CD4-positive, alpha-beta T cell treated with Interleukin-12 subunit alpha and Interleukin-12 subunit beta, for 1 hour (primary cell): ENCODE data around the gene STAMBPL1.
"Not testable (repeated sequence)": the region's sequence is repeated elsewhere in the genome, so short reads cannot be mapped to it uniquely, and the experiment has no call there.

Source experiments
- DNase-seq: peaks from one replicate; pipeline ENCODE4 v3.0.0-alpha.2; 2020

Gene STAMBPL1

DNA sequence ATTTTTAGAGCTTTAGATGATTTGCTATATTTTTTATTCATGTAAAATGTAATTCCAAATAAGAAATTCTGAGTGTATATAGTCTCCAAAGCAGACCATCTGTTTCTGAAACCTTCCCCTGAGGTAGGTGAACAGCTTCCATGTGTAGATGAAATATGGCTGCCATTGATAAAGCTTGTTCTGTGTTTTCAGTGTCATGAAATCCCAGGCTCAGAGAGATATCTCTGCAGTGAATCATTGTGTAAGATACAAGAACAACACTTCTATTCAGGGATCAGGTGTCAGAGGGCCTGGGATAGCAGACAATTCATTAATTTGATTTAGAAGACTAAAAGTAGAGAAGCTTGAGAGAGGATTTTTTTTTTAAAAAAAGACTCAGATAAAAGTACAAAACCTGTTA, 43.5 kb downstream of the STAMBPL1 start:
- no peak for DNase-seq

DNA sequence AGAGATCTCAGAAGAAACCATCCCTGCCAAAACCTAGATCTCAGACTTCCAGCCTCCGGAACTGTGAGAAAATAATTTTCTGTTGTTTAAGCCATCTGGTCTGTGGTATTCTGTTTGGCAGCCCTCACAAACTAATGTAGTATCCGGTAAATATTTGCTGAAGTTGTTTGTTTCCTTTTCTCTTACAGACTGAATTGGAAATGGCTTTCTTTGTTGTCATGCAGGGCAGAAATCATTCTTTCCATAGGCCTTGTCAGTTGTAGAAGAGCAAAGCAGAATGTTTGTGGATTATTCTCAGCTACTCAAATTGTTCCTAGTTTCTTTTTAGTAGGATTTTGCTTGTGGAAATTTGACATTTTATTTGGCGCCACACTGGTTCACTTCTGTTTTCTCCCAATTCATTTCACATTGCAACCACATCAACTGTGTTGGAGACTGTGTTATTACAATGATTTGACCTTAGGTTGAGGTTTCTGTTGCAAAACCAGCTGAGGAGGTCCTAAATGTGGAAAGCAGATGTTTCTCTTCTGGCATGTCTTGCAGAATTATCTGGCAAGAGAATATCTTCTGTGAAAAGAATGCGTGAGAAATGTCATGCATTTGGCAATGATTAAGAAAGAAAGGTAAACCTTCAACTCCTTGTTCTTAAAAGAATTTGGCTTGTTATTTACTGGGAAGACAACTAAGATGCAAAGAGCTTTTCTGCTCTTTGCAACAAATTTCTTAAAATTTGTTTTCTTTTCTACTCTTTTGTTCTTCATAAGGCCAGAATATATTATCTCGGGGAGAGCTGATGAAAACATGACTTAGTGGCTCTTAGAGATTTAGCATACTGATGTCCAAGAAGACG, 46.7 kb downstream of the STAMBPL1 start:
- DNase-seq, result no peak

DNA sequence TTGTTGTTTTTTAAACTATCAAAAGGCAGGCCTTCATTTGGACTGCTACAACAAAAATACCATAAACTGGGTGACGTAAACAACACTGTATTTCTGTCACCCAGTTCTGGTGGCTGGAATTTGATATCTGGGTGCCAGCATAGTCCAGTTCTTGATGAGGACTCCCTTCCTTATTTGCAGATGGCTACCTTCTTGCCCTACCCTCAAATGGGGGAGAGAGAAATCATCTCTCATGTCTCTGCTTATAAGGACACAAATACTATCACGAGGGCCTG, 47.3 kb downstream of the STAMBPL1 start:
- DNase-seq, result no peak

DNA sequence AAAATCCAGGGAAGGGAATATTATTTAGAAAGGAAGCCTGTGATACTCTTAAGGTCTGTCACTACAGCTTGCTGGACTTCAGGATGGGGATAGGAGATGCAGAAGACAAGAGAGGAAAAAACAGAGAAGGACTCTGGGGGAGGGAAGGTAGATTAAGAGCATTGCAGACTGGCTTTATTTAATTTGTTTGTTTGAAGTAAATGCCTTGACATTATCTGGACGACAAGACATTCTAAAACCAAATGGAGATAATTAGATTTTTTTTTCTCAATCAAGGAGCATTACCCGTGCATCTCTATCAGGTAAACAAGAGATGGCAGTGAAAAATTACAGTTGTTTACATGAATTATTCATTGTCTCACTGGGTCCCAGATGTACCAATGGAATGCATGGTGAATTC, 48.2 kb downstream of the STAMBPL1 start:
- DNase-seq, result no peak

DNA sequence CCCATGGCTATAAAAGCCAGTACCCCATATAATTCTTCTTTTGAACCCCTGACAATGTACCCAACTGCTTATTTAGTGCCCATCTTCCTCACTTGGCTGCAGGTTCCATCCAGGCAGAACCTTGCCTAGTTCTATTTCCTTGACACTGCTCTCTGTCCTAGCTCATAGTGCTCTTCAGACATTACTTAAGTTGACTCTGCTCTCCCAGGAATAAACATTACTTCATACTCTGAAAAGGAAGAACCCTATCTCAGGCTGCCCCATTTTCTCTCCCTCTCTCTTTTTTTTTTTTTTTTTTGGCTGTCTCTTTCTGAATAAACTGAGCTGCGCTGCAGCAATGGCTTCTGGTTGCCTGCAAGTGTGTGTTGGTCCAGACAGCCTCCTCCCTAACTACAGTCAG, 51.5 kb downstream of the STAMBPL1 start:
- DNase-seq, result no peak

DNA sequence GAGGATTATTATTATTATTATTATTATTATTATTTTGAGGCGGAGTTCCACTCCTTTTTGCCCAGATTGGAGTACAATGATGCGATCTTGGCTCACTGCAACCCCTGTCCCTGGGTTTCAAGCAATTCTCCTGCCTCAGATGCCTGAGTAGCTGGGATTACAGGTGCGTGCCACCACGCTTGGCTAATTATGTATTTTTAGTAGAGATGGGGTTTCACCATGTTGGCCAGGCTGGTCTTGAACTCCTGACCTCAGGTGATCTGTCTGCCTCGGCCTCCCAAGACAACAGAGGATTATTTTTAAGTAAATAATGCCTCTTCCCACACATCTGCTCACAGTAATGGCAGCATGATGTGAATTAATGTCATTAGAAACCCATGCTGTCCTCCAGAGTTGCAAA, 52.0 kb downstream of the STAMBPL1 start:
- not testable (repeated sequence) for DNase-seq

DNA sequence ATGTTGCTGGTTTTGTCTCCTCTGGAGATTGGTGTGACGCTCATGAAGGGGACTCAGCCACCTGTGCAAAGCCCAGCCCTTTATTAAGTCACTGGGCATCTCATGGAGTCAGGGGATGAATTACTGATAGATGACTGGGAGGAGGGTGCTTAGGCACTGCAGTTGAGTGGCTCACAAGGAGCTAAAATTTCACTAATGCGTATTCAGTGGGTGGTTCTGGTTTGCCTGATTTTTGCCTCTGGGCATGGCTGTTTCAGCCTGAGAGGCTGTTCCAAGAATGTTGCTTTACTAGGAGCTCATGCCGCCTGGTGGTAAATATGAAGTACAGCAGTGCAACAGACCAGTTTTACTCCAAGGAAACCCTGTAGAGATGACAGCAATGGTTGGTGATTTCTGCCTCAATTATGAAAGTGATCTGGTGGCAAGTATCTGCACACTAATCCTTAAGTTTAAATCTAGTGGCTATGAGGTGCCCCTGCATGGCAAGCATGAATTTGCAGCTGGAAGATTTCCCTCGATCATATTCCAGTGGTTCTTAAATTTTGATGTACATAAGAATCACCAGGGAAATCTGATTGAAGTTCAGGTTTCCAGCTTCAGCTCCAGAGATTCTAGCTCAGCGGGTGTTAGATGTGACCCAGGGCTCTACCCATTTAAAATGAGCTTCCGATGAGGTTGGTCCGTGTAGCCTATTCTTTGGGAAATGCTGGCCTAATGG, 52.7 kb downstream of the STAMBPL1 start:
- DNase-seq, result peak; percentile 62

DNA sequence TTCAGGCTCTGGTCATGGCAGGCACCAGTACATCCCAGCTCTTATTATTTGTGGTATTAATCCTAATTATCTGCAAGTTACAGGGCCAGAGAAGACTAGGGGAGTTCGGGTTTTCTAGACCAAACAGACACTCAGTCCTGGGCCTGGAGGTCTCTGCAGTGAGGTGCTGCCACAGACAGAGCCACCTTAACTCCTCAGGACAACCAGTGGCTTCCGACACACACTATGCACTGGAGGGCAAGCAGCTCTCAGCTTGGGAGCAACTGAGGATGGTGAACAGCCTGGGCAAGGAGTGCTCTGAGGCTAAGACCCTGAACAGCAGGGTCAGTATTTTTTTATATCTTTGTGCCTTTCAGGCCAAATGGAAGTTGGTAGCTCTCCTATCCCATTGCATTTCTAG, 53.5 kb downstream of the STAMBPL1 start:
- DNase-seq, result no peak

DNA sequence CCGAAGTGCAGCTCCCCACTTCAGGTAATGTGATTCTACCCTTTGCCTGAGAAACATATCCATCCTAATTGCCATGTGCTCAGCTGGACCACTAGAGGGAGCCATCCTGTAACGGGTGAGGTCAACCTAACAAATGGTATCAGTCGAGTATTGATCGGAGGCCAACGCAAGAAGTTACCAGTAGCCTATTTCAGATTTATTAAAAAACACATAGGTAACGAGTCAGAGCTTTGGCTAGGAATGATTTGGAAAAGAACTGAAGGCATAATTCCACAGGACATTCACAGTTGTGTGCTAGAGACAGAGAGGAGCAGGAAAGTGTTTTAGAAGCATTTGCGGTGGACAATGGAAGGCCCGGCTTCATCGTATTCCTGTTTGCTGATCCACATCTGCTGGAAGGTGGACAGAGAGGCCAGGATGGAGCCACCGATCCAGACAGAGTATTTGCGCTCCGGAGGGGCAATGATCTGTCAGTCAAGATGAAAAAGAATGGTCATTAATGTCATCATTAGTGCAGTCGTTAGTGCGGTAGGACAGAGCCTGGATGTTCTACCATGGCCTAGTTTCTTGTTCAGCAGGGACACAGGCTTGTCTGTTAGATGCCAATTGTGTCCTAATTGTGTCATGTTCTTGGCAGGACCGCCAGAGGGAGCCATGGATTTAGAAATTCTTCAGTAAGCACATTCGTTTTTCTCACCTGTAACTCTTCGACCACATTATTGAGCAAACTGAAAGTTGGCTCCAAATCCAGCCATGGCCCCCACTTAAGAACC, 55.0 kb downstream of the STAMBPL1 start:
- DNase-seq, result peak; percentile 84

DNA sequence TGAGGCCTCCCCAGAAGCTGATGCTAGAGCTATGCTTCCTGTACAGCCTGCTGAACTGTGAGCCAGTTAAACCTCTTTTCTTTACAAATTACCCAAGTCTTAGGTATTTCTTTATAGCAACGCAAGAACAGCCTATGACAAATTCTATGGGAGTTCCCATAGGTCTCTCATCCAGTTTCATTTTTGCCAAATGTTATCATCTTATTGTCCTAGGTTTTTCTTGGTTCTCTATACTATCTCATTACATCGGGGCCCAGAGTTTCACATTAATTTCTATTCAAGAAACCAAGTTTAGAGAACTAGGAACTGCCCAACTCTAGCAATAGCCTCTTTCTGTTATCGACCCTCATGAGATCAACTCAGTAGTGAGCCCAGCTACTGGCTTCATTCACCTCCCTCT, 56.6 kb downstream of the STAMBPL1 start:
- no peak for DNase-seq

DNA sequence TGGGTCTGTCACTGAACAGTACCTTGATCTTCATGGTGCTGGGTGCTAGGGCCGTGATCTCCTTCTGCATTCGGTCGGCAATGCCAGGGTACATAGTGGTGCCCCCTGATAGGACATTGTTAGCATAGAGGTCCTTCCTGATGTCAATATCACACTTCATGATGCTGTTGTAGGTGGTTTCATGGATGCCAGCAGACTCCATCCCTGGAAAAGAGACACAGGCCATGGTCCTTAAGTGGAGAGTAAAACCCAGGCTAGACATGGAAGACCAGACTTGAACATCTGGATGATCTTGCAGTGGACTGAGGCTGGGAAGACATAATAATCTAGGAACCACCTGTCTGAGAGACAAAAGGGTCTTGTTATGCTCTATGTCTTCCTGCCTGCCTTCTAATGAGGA, 58.0 kb downstream of the STAMBPL1 start:
- DNase-seq, result no peak

DNA sequence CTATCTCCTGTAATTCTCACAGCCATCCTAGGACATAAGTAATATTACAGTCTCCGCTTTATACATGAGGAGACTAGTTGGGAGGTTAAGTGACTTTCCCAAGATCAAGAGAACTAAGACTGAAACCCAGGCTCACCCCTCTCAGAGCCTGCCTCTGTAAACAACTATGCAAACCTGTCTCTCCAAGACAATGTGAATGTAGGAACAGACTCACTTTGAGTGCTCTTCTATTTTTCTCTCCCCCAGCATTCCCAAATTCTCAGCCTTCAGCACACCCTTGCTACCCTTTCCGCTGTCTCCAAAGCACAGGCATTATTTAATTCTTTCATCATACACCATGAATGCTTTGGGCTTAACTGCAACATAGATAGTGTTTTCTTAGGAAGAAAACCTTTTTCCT, 58.9 kb downstream of the STAMBPL1 start:
- DNase-seq, result no peak

DNA sequence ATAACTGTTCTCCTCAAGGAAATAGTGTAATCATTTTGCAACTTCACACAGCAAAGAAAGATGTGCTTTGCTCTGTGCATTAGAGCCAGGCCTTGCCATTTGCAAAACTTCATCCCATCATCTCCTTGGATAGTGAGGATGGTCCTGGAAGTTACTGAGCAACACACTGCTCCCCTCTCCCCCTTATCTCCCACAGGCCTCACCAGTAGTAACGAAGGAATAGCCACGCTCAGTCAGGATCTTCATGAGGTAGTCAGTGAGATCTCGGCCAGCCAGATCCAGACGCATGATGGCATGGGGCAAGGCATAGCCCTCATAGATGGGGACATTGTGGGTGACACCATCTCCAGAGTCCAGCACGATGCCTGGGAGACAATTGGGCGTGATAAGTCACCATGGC, 61.0 kb downstream of the STAMBPL1 start:
- no peak for DNase-seq

DNA sequence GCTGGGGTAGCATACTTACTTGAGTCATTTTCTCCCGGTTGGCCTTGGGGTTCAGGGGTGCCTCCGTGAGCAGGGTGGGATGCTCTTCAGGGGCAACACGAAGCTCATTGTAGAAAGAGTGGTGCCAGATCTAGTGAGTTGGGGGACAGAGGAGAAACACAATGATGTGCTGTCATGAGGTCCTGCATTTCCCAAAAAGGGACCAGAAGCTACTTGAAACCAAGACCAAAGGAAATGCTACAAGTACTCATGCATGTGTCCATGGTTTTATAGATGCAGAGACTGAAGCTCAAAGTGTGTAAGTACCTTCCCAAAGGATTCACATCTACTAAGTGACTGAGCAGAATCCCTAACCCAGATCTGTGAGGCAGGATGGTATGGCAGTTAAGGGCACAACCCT, 63.7 kb downstream of the STAMBPL1 start:
- DNase-seq, result no peak

DNA sequence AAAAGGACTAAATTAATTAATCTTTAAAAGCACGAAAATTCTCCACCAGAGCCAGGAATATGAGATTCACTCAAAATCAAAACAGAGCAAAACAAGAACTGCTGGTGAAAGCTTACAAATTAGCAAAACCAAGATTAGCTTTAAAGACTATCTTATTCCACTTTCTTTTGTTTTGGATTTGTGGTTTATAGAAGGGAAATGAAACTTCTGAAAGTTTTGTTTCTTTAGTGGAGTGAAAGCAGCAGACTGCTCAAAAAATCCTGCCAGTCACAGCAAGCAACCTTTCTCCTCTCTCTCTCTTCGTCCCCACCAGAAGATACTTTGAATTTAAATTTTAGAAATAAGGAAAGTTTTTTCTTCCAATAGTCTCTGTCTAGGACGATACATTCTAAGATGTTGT, 64.8 kb downstream of the STAMBPL1 start:
- DNase-seq, result no peak

DNA sequence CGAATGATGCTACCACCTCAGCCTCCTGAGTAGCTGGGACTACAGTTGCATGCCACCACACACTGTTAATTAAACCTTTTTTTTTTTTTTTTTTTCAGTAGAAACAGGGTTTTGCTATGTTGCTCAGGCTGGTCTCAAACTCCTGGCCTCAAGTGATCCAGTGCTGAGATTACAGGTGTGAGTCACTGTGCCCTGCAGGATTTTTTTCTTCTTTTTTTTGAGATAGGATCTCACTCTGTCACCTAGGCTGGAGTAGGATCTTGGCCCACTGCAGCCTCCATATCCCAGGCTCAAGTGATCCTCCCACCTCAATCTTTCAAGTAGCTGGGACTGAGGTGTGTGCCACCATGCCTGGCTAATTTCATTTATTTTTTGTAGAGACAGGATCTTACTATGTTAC, 66.2 kb downstream of the STAMBPL1 start:
- no peak for DNase-seq

DNA sequence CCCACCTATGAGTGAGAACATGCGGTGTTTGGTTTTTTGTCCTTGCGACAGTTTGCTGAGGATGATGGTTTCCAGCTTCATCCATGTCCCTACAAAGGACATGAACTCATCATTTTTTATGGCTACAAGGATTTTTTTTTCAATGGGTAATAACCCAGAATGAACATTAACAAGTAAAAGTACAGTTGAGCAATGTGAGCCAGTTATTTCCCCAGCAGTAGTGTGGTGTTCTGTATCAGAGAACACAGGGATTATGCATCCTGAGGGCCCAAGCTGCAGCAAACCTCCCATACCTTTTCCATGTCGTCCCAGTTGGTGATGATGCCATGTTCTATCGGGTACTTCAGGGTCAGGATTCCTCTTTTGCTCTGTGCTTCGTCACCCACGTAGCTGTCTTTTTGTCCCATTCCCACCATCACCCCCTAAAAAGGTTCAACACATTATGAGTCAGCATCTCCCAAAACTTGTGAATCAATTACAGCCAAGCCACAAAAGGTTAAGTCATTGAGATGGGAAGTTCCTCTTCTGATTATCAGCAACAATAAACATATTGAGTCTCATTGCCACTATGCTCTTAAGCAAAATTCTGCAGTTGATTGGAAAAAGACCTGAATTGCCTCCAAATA, 67.0 kb downstream of the STAMBPL1 start:
- no peak for DNase-seq

DNA sequence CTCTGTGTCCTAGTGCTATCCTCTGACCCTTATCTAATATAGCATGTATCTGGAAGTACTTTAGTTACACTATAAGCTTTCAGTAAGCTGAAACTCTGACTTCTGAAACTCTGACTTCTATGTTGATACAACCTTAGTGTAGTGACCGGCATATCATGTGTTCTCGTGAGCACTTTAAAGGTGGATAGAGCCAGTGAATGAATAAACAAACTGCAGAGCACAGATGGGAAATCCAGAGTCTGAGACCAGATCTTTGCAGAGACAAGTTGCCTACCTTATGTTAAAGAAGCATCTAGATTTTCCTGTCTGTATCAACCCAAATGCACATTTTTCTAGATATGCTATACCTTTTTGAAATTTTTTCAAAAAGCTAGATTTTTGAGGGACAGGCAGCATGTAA, 69.0 kb downstream of the STAMBPL1 start:
- DNase-seq, result no peak

DNA sequence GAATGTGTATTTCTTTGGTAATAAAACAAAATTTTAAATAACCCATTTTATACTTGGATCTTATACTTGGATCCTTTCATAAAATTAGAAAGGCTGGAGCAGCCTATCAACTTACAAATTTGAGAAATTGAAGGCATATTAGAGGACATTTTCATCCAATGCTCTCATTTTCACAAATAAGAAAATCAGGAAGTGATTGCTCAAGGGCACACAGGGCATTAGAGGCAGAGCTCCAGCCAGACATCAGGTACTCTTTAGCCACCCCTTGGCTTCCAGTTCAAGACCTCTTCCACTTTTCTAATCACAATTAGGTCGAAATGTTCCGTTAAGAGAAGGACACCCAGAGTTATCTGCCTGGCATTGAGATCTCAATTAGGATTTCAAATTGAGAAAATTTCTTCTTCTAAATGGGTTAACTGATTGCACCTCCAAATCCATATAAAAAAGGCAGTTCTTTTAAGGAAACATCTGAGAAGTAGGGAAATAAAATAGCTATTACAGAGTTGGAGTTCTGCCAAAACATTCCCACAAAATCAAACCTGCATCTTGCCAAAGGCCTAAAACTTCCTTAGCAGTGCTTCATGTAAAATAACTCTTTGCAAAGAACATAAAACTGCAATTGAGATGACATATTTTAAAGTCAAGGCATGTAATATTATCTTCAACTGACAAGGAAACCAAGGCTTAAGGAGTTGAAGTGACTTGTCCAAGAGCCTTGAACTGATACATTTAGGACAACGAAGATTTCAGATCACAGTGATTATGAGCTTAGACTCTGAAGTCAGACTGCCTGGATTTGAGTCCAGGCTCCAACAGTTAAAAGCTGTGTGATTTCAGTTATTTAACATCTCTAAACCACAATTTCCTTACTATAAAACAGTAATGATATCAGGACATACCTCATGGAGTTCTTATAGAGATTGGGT, 70.1 kb downstream of the STAMBPL1 start:
- no peak for DNase-seq

DNA sequence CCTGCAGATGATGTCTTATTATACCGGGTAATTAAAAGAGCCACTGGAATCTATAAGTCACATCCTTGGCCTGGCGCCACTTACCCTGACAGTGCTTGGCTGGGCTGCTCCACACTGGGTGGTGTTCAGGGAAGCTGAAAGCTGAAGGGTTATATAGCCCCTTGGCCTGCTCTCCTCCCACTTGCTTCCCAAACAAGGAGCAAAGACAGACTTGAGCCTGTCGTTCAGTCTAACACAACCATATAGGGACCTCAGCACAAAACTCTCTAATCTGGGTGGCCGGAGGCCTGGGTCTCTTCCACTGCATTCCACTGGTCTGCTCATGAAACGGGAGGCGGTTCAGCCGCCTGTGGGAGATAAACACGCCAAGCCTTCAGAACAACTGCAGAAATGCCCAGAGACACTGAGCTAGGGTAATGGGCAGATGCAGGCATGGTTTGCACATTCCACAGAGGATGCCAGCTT, 72.6 kb downstream of the STAMBPL1 start, which contains the start of gene ACTA2:
Gene ACTA2, minus strand, starts transcription at position 127 of the 465 bp plus-strand sequence. CDS start 3,843 bp downstream, outside the sequence.
- no peak for DNase-seq

DNA sequence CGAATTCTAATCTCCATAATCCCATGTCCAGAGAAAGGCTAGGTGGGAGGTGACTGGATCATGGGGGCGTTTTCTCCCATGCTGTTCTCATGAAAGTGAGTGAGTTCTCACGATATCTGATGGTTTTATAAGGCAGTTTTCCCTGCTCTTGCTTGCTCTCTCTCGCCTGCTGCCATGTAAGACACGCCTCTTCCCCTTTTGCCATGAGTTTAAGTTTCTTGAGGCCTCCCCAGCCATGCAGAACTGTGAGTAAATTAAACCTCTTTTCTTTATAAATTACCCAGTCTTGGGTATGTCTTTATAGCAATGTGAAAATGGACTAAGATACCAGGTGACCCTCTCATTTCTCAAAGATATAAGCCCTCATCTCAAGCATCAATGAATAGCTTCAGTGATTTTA, 73.6 kb downstream of the STAMBPL1 start:
- no peak for DNase-seq

DNA sequence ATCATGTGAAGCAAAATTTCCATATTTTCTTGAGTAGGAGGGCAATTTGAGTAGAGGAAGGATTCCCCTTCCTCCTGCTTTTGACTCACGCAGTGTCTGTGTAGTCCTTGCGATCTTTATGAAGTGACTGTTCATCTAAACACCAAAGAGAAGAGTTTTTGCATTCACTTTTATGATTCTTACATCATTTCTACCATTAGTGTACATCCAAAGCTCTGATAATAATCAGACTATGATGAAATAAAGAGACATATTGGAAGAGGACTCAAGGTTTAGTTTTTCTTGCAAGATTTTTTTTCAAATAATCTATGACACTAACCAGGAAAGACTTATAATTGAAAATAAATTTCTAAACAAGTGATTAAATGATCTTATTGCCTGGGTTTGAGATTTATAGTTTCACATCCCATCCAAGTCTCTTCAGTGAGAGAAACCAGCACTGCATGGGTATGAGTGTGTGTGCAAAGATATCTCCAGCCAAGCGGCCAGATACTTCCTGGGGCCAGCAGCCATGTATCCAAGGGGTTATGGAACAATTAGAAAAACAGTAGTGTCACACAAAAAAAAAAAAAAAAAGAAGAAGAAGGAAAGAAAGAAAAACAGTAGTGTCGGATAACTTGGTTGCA, 74.5 kb downstream of the STAMBPL1 start:
- DNase-seq, result no peak
